ENCODE data around the gene LEMD3.
A peak's percentile ranks its signal among the peaks of the same experiment; 100 is the strongest.

Gene LEMD3

GRCh38 chr12:65208964-65209654 lies 39.7 kb downstream of the LEMD3 start:
- no peak for DNase-seq (ENCODE audit: low spot score)

GRCh38 chr12:65209655-65210043 lies 40.3 kb downstream of the LEMD3 start:
- DNase-seq (ENCODE audit: low spot score) = peak; percentile 9

- no peak for DNase-seq (ENCODE audit: low spot score)
Measured at GRCh38 chr12:65217086-65217485, 47.7 kb downstream of the LEMD3 start.

GRCh38 chr12:65220761-65221160 lies 51.4 kb downstream of the LEMD3 start:
- DNase-seq (ENCODE audit: low spot score) = no peak

GRCh38 chr12:65229441-65229840 lies 60.1 kb downstream of the LEMD3 start:
- no peak for DNase-seq (ENCODE audit: low spot score)

GRCh38 chr12:65232476-65233077 lies 63.2 kb downstream of the LEMD3 start:
- DNase-seq (ENCODE audit: low spot score) = peak; percentile 12

- DNase-seq (ENCODE audit: low spot score) = no peak
Measured at GRCh38 chr12:65237153-65237552, 67.8 kb downstream of the LEMD3 start.

- DNase-seq (ENCODE audit: low spot score) = no peak
Measured at GRCh38 chr12:65238609-65239008, 69.2 kb downstream of the LEMD3 start.

GRCh38 chr12:65248656-65249633 lies 79.6 kb downstream of the LEMD3 start:
- no peak for DNase-seq (ENCODE audit: low spot score)

- no peak for DNase-seq (ENCODE audit: low spot score)
Measured at GRCh38 chr12:65252515-65252914, 83.1 kb downstream of the LEMD3 start.

- no peak for DNase-seq (ENCODE audit: low spot score)
Measured at GRCh38 chr12:65257986-65258385, 88.6 kb downstream of the LEMD3 start.

- DNase-seq (ENCODE audit: low spot score) = no peak
Measured at GRCh38 chr12:65259501-65259900, 90.1 kb downstream of the LEMD3 start.

- no peak for DNase-seq (ENCODE audit: low spot score)
Measured at GRCh38 chr12:65263777-65264176, 94.4 kb downstream of the LEMD3 start.

GRCh38 chr12:65266408-65266807 lies 97.0 kb downstream of the LEMD3 start:
- no peak for DNase-seq (ENCODE audit: low spot score)

GRCh38 chr12:65269603-65270002 lies 100.2 kb downstream of the LEMD3 start:
- no peak for DNase-seq (ENCODE audit: low spot score)

GRCh38 chr12:65274602-65275272 lies 105.4 kb downstream of the LEMD3 start:
- no peak for DNase-seq (ENCODE audit: low spot score)

- no peak for DNase-seq (ENCODE audit: low spot score)
Measured at GRCh38 chr12:65275627-65276026, 106.2 kb downstream of the LEMD3 start.

- no peak for DNase-seq (ENCODE audit: low spot score)
Measured at GRCh38 chr12:65276916-65277530, 107.6 kb downstream of the LEMD3 start.

- DNase-seq (ENCODE audit: low spot score) = no peak
Measured at GRCh38 chr12:65277994-65278575, 108.7 kb downstream of the LEMD3 start.

- peak; percentile 40 for DNase-seq (ENCODE audit: low spot score)
Measured at GRCh38 chr12:65278576-65279368, 109.4 kb downstream of the LEMD3 start, which contains the start of gene MSRB3. MSRB3 (plus strand) TSS chr12:65278683; CDS start chr12:65308580, 29,897 bp downstream.

Data from germinal center (tissue), 1 donor.